ENCODE measurements around the gene UBE2Q1.
A peak's percentile ranks its signal among the peaks of the same experiment; 100 is the strongest.

GRCh38 chr1:154546264-154547063 lies 12.0 kb downstream of the UBE2Q1 start:
- TF ChIP-seq CTCF (IDR thresholded peaks at IDR 0.05 in 2 of 3, conservative IDR thresholded peaks at IDR 0.05 in 1 of 3; ENCODE audit: borderline replicate concordance in 1 of 3, insufficient read depth in 1 of 3, low read depth in 2 of 3, low read length in 2 of 3) (peak; percentile 67 to 92 (median 88)), REST (IDR thresholded peaks at IDR 0.05; ENCODE audit: low read depth) (no peak), EZH2phosphoT487 (IDR thresholded peaks at IDR 0.05; ENCODE audit: borderline replicate concordance) (no peak), POLR2A (IDR thresholded peaks at IDR 0.05; ENCODE audit: borderline replicate concordance, extremely low read depth, insufficient read depth, insufficient read length) (no peak), YY1 (IDR thresholded peaks at IDR 0.05; ENCODE audit: extremely low read depth, insufficient replicate concordance, low read depth, low read length) (peak; percentile 31), RAD21 (IDR thresholded peaks at IDR 0.05; ENCODE audit: low read depth) (peak; percentile 94), MAX (IDR thresholded peaks at IDR 0.05) (no peak)
